A549 (cell line): ENCODE measurements around the gene DYNLT2. TPM values are rescaled to one million over a fixed set of nuclear protein-coding genes. Genes with fewer than 3 reads are reported as not detected.

Experiments
- ATAC-seq, 2 experiments: fragments of 200-7000 bp in 1 of 2; fragments of >200 bp in 1 of 2; cut with Nextera tagmentation in 1 of 2; cut with Tn5 transposase in 1 of 2; 3 replicates each; pipeline versions ENCODE4 v1.8.0 to v1.9.1; 2018 to 2020; ENCODE audit warnings: mild to moderate bottlenecking in 1 of 2, moderate library complexity in 1 of 2
- CTCF ChIA-PET: fragments of 300-600 bp; sonication (Branson Sonifier 250); formaldehyde crosslinking; extraction: SDS; loops from one replicate; lab custom pipeline; 2021; ENCODE audit warnings: antibody characterized with exemption, inconsistent platforms; lab: Yijun Ruan, JAX
- POLR2A ChIA-PET: fragments of 350-600 bp; formaldehyde crosslinking; extraction: SDS; loops from one replicate; lab custom pipeline; 2021; ENCODE audit warnings: antibody characterized with exemption, inconsistent platforms; lab: Yijun Ruan, JAX
- DNase-seq, 2 experiments: peaks; one replicate each; pipeline versions ENCODE4 v3.0.0 to v3.0.0-alpha.2; 2011 to 2016; ENCODE audit warnings: low read depth in 1 of 2, low spot score in 1 of 2
- FAIRE-seq: peaks from 2 replicates; lab custom pipeline; 2011; peaks lifted over from hg19 to GRCh38; lab: Jason Lieb, UNC
- H3K27ac ChIP-seq, 2 experiments: fragments of >200 bp; sonication (Bioruptor Twin); formaldehyde crosslinking; 3 replicates each; pipeline ENCODE4 v1.5.1; 2016 to 2017
- H3K4me1 ChIP-seq: fragments of >200 bp; sonication (Bioruptor Twin); formaldehyde crosslinking; 3 replicates; pipeline ENCODE4 v1.6.1; 2016
- H3K4me2 ChIP-seq: fragments of >200 bp; sonication (Bioruptor Twin); formaldehyde crosslinking; 3 replicates; pipeline ENCODE4 v1.6.1; 2016
- H3K4me3 ChIP-seq: fragments of >200 bp; sonication (Bioruptor Twin); formaldehyde crosslinking; 3 replicates; pipeline ENCODE4 v1.5.1; 2016
- H3K9me3 ChIP-seq: fragments of >200 bp; sonication (Bioruptor Twin); formaldehyde crosslinking; 3 replicates; pipeline ENCODE4 v1.6.1; 2016
- CBX2 ChIP-seq: fragments of 200-600 bp; sonication (generic); IDR thresholded peaks from 2 replicates; pipeline ENCODE4 v1.6.1; 2016; ENCODE audit warnings: low read depth, mild to moderate bottlenecking, borderline replicate concordance
- CEBPB ChIP-seq, 2 experiments: fragments of >200 bp in 1 of 2; sonication (Bioruptor Twin) in 1 of 2; formaldehyde crosslinking in 1 of 2; IDR thresholded peaks; 2 replicates each; pipeline ENCODE4 v1.6.1; 2012 to 2016
- EP300 ChIP-seq, 2 experiments: fragments of >200 bp; sonication (Bioruptor Twin); formaldehyde crosslinking; IDR thresholded peaks; 2 replicates in 1 of 2; 3 replicates in 1 of 2; pipeline ENCODE4 v1.6.1; 2016 to 2017
- ESRRA ChIP-seq: fragments of 150-350 bp; IDR thresholded peaks from 2 replicates; pipeline ENCODE4 v1.6.1; 2014; ENCODE audit warnings: mild to moderate bottlenecking, low read length, borderline replicate concordance
- FOSL2 ChIP-seq, 2 experiments: fragments of 450-650 bp in 1 of 2; fragments of >200 bp in 1 of 2; sonication (Bioruptor Twin) in 1 of 2; formaldehyde crosslinking; IDR thresholded peaks; 2 replicates each; pipeline versions ENCODE4 v1.5.0 to v1.6.1; 2016 to 2020; ENCODE audit warnings: mild to moderate bottlenecking in 1 of 2, moderate library complexity in 1 of 2
- FOXS1 ChIP-seq: fragments of 250-450 bp; sonication (Bioruptor Pico); IDR thresholded peaks from 2 replicates; pipeline ENCODE4 v1.5.0; 2020; ENCODE audit warnings: mild to moderate bottlenecking, moderate library complexity
- GATA3 ChIP-seq: IDR thresholded peaks from 2 replicates; pipeline ENCODE4 v1.6.1; 2012; ENCODE audit warnings: borderline replicate concordance
- HEYL ChIP-seq: fragments of 250-450 bp; sonication (Bioruptor Pico); IDR thresholded peaks from 2 replicates; pipeline ENCODE4 v1.8.0; 2021; ENCODE audit warnings: mild to moderate bottlenecking, moderate library complexity
- HOXB5 ChIP-seq: fragments of 250-450 bp; sonication (Bioruptor Pico); IDR thresholded peaks from 2 replicates; pipeline ENCODE4 v1.5.0; 2020; ENCODE audit warnings: mild to moderate bottlenecking, moderate library complexity
- JUNB ChIP-seq: fragments of >200 bp; sonication (Bioruptor Twin); formaldehyde crosslinking; IDR thresholded peaks from 2 replicates; pipeline ENCODE4 v1.6.1; 2016
- KDM1A ChIP-seq: fragments of 200-600 bp; sonication (generic); IDR thresholded peaks from 2 replicates; pipeline ENCODE4 v1.6.1; 2016; ENCODE audit warnings: low read depth, mild to moderate bottlenecking
- KDM5A ChIP-seq: fragments of 200-600 bp; sonication (generic); IDR thresholded peaks from 2 replicates; pipeline ENCODE4 v1.6.1; 2016; ENCODE audit warnings: antibody characterized with exemption, mild to moderate bottlenecking
- MAFK ChIP-seq: fragments of 450-650 bp; IDR thresholded peaks from 2 replicates; pipeline ENCODE4 v1.6.1; 2014; ENCODE audit not compliant: partially characterized antibody
- MYC ChIP-seq: IDR thresholded peaks from 2 replicates; pipeline ENCODE4 v1.6.1; 2012; ENCODE audit warnings: mild to moderate bottlenecking, inconsistent platforms, low read length, improper control_type of control experiment, borderline replicate concordance
- NFE2L2 ChIP-seq: fragments of 150-350 bp; conservative IDR thresholded peaks from 2 replicates; pipeline ENCODE4 v1.6.1; 2014; ENCODE audit warnings: low read length
- NPAS2 ChIP-seq: fragments of 250-450 bp; sonication (Bioruptor Pico); IDR thresholded peaks from 2 replicates; pipeline ENCODE4 v1.8.0; 2022; ENCODE audit warnings: mild to moderate bottlenecking, moderate library complexity, borderline replicate concordance
- PHF8 ChIP-seq: fragments of 200-600 bp; sonication (generic); IDR thresholded peaks from 2 replicates; pipeline ENCODE4 v1.6.1; 2016; ENCODE audit warnings: low read depth, mild to moderate bottlenecking, antibody characterized with exemption, moderate library complexity, borderline replicate concordance
- POLR2A ChIP-seq: IDR thresholded peaks from 2 replicates; pipeline ENCODE4 v1.6.1; 2012; ENCODE audit warnings: mild to moderate bottlenecking, low read length
- SMC3 ChIP-seq: fragments of >200 bp; sonication (Bioruptor Twin); formaldehyde crosslinking; IDR thresholded peaks from 3 replicates; pipeline ENCODE4 v1.6.1; 2018; ENCODE audit warnings: inconsistent platforms
- SREBF2 ChIP-seq: fragments of 450-650 bp; IDR thresholded peaks from 2 replicates; pipeline ENCODE4 v1.6.1; 2014; ENCODE audit warnings: mild to moderate bottlenecking, moderate library complexity
- TP53 ChIP-seq: fragments of 250-450 bp; sonication (Bioruptor Pico); IDR thresholded peaks from 2 replicates; pipeline ENCODE4 v1.5.0; 2021; ENCODE audit warnings: mild to moderate bottlenecking, moderate library complexity
- ZSCAN20 ChIP-seq: fragments of 250-450 bp; sonication (Bioruptor Pico); IDR thresholded peaks from 2 replicates; pipeline ENCODE4 v1.8.0; 2022; ENCODE audit warnings: mild to moderate bottlenecking, moderate library complexity
- WGBS: methylation state at CpG from one replicate; pipeline ENCODE4 v1.1.6; 2017; ENCODE audit errors: missing lambda C conversion rate; 5-methylcytosine and 5-hydroxymethylcytosine counted together
- polyA plus RNA-seq, 4 experiments: library from polyadenylated mRNA; depleted of rRNA in 3 of 4; stranded (reverse); fragments of >200 nt; fragmentation: RNase III in 1 of 4; extraction: RNeasy Plus Mini Kit Qiagen cat#74134 plus additional on column Dnase treatment in 1 of 4; gene quantifications; 2 replicates in 3 of 4; 3 replicates in 1 of 4; pipeline ENCODE4 v1.2.3, GENCODE V29; 2011 to 2017
- TF ChIP-seq, protein P1 (sequence below): IDR thresholded peaks from 2 replicates; pipeline ENCODE4 v1.6.1; 2012

DYNLT2 gene
- polyA plus RNA-seq, 2 of the 4 experiments (the other 2 are of a cell fraction), result 1.1 to 2.0 TPM

DNA sequence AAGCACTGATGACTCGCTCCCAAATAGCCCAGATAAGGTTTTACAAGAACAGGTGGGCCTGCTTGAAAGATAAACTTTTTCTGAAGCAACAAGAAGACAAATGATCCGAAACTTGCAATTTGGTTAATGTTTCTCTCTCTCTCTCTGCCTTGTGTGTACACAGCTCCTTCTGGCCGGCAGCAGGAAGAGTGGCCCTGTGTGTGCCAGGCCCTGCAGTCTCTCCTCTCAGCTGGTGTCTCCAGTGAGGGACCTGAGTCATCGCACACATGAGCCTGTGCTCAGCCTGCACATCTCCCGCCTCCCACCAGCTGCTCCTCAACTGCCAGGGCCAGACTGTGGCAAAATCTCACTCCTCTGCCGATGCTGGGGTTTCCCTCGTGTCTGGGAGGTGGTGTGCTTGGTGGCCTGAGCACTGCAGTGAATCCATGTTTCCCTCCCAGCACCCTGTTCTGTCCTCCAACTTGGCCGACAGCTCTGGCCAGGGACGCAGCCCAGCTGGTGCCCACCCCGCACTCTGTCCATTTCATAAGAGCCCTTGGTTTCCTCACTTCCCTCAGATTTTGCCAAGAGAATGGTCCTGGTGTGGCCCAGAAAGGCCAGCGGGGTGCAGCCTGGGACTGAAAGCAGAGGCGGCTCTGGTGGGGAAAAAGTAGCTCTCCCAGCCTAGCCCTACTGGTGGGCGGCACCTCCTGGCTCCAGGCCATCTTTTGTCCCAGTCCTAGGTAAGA, 49.5 kb upstream of the DYNLT2 start (continued):
- TF ChIP-seq HOXB5 (CRISPR knock-in tag) (no peak), FOSL2 (IDR thresholded peaks at IDR 0.05) (0 out of 2 replicates have a peak, but pooled peaks have one; percentile 28), FOSL2 (CRISPR knock-in tag; IDR thresholded peaks at IDR 0.05) (peak; percentile 61), JUNB (peak; percentile 62; the same call in 1 of the 2 replicates), GATA3 (peak; percentile 34; the same call in 1 of the 2 replicates), CBX2 (no peak), HEYL (CRISPR knock-in tag) (no peak), SREBF2 (no peak), PHF8 (no peak), EP300 (IDR thresholded peaks at IDR 0.05) (peak in 1 of 2 experiments; percentile 70; a peak in 1 of 5 replicates)
- TF ChIP-seq, protein P1, sequence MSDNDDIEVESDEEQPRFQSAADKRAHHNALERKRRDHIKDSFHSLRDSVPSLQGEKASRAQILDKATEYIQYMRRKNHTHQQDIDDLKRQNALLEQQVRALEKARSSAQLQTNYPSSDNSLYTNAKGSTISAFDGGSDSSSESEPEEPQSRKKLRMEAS, result peak; percentile 52; the same call in 1 of the 2 replicates

DNA sequence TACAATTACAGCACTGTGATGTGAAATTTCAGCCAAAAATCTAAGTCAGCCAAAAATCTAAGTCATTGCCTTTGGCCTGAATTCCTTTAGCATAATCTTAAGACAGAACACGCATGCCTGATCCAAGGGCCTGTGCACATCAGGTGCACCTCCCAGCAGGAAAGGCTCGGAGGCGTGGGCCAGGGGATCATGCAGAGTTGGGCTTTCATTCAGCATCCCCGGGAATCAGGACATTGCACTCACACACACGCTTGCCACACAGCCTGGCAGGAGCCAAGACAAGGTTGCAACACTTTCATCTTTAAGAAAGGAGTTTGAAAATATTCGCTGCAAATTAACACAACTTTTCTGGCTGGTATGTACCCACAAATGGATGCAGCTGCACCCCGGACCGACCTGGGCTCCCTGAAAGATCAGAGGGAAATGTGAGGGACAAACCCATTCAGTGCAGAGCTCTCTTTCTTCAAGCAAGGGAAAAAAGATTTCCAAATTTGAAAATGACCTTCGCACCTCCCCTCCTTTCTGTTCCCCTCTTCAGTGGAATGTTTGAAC, 48.8 kb upstream of the DYNLT2 start:
- TF ChIP-seq ZSCAN20 (CRISPR knock-in tag), result no peak
- peak in 1 of 2 experiments; percentile 34; a peak in 2 of 4 replicates for TF ChIP-seq CEBPB (IDR thresholded peaks at IDR 0.05)
- TF ChIP-seq ESRRA, result no peak
- TF ChIP-seq NFE2L2, result no peak
- TF ChIP-seq CBX2, result no peak
- no peak for TF ChIP-seq KDM5A
- TF ChIP-seq EP300 (IDR thresholded peaks at IDR 0.05), result no peak
- TF ChIP-seq, protein P1, result no peak
- TF ChIP-seq, all 56 proteins: peak for 1
- Histone ChIP-seq H3K9me3 (no peaks in the 10 kb centered on the region), H3K27ac (peak overlapping the region; percentile 80 to 89), H3K4me1 (peaks cover 32% of the 10 kb centered on the region), H3K4me2 (peak overlapping the region; percentile 82), H3K4me3 (no peak overlapping the region)
- CTCF ChIA-PET, result interaction anchor here (1.2 to 2.5 kb wide), 6 partner anchors 9 to 717 kb away, joined by 3 to 17 read pairs (median 6); no protein-coding TSS in a partner anchor
- FAIRE-seq (no peak), DNase-seq (peak in 1 of 2 experiments; percentile 14), ATAC-seq (peak; percentile 61 to 75)
- 25% methylated on average over 9 of the region's 9 CpGs for WGBS
- POLR2A ChIA-PET, result no interaction called here

DNA sequence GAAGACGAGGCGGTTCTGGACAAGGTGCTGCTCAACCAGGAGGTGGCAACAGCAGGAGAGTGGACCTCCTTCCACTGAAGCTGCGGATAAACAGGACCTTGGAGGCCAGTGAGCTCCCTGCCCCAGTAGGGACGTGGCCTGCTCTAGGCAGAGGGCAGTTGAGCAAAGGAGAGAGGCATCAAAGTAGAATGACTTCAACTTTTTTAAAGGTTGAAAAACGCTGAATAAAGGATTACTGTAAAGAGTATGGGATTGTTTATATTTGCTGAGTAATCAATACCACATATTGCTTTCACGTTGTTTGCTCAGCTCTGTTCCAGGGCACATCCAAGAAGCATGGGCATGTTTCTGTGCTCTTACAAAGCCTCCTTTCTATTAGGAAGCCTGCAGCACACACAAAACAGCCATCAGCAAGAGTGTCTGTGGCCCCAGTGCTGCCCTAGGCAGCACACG, 48.1 kb upstream of the DYNLT2 start:
- FAIRE-seq, result no peak
- Histone ChIP-seq H3K4me2 (peak overlapping the region; percentile 82), H3K27ac (peak overlapping the region; percentile 80 to 89), H3K4me3 (no peak overlapping the region), H3K9me3 (no peaks in the 10 kb centered on the region), H3K4me1 (peaks cover 32% of the 10 kb centered on the region)
- ChIA-PET POLR2A (no interaction called here), CTCF (interaction anchor here (1.2 to 2.5 kb wide), 3 partner anchors 9 to 25 kb away, joined by 3 to 8 read pairs (median 3); no protein-coding TSS in a partner anchor)
- TF ChIP-seq KDM1A (no peak), MAFK (peak; percentile 92)
- ATAC-seq, result no peak
- DNase-seq, result no peak
- 78% methylated on average over 7 of the region's 7 CpGs for WGBS

DNA sequence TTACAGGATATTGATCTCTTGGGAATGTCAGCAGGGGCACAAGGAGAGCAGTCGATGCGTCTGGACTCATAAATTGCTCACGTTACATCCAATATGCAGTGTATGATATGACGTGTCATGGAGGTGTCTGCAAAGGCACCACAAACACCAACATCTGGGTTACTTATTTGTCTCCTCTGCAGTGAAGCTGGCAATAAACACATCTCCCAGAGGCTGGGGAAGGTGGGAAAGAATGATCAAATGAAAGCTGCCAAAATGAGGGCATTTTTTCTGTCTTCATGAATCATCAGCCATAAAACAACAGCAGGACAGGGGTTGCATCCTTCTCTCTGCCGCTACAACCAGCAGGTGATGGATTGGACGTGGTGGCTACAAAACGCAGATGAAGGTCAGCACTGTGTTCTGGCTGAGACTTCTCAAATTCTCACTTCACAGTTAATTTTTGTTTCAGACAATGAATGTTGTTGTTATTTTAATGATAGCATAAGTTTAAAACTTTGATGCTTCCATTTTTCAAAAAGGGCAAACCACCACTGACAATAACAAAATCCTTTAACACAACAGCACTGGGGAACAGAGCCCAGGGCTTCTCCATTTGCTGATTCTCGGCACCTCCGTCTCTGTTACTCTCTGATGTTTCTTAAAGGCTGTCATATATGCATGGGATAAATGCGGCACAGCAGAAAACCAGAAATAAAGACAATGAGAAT, 47.5 kb upstream of the DYNLT2 start:
- ATAC-seq, result no peak
- peaks cover 32% of the 10 kb centered on the region for H3K4me1 ChIP-seq
- ChIA-PET CTCF (interaction anchor here (1.2 to 2.5 kb wide), 3 partner anchors 8 to 731 kb away, joined by 3 to 8 read pairs (median 3); no protein-coding TSS in a partner anchor), POLR2A (no interaction called here)
- 94% methylated on average over 10 of the region's 10 CpGs for WGBS
- no peak for DNase-seq
- H3K4me2 ChIP-seq, result peak overlapping the region; percentile 82; the same call in 2 of the 3 replicates
- no peaks in the 10 kb centered on the region for H3K9me3 ChIP-seq
- no peak overlapping the region for H3K4me3 ChIP-seq
- H3K27ac ChIP-seq, result peak overlapping the region; percentile 80 to 89
- FAIRE-seq, result no peak
- TF ChIP-seq FOXS1 (no peak), ZSCAN20 (CRISPR knock-in tag) (no peak), NPAS2 (CRISPR knock-in tag) (no peak), POLR2A (no peak), SMC3 (no peak), MYC (no peak), TP53 (CRISPR knock-in tag) (no peak)
